ENCODE measurements around the gene SMIM41. TPM values are rescaled to one million over a fixed set of nuclear protein-coding genes. Genes with fewer than 3 reads are reported as not detected.

Gene SMIM41
- polyA plus RNA-seq, 1 donor from 2014 or later = not detected

- no peak overlapping the region for H3K4me2 ChIP-seq (ENCODE audit: low read length)
- H3F3A ChIP-seq (ENCODE audit: insufficient read depth, low read length, poor library complexity, severe bottlenecking) = no peaks in the 10 kb centered on the region
- no peaks in the 10 kb centered on the region for H3K9me3 ChIP-seq (ENCODE audit: low read length)
- no peaks in the 10 kb centered on the region for H3K79me2 ChIP-seq (replicated peaks; ENCODE audit: insufficient read depth, low read length)
- no peak for TF ChIP-seq EP300 (conservative IDR thresholded peaks at IDR 0.05; ENCODE audit: poor library complexity, severe bottlenecking)
- no peak overlapping the region for H3K9ac ChIP-seq (ENCODE audit: low read length)
- H2AFZ ChIP-seq (ENCODE audit: low read depth, low read length) = no peak overlapping the region
- no peak overlapping the region for H3K27ac ChIP-seq (ENCODE audit: low read length)
- H3K4me3 ChIP-seq (ENCODE audit: low read length) = no peak overlapping the region
- no peaks in the 10 kb centered on the region for H3K36me3 ChIP-seq (ENCODE audit: insufficient read depth, low read length)
- no peaks in the 10 kb centered on the region for H3K9me2 ChIP-seq (ENCODE audit: insufficient read depth, low read length)
- no peaks in the 10 kb centered on the region for H3K27me3 ChIP-seq (ENCODE audit: insufficient read depth, low read depth, low read length)
- no peaks in the 10 kb centered on the region for H4K20me1 ChIP-seq (ENCODE audit: insufficient read depth)
Measured at GRCh38 chr12:52035190-52035589, 44.3 kb upstream of the SMIM41 start.

- Histone ChIP-seq H3F3A (ENCODE audit: insufficient read depth, low read length, poor library complexity, severe bottlenecking) (no peaks in the 10 kb centered on the region), H3K27ac (ENCODE audit: low read length) (no peak overlapping the region), H3K4me3 (ENCODE audit: low read length) (no peak overlapping the region), H3K9me2 (ENCODE audit: insufficient read depth, low read length) (no peaks in the 10 kb centered on the region), H3K9ac (ENCODE audit: low read length) (no peak overlapping the region), H2AFZ (ENCODE audit: low read depth, low read length) (no peak overlapping the region), H4K20me1 (ENCODE audit: insufficient read depth) (no peaks in the 10 kb centered on the region), H3K4me2 (ENCODE audit: low read length) (no peak overlapping the region), H3K36me3 (ENCODE audit: insufficient read depth, low read length) (no peaks in the 10 kb centered on the region), H3K27me3 (ENCODE audit: insufficient read depth, low read depth, low read length) (no peaks in the 10 kb centered on the region), H3K9me3 (ENCODE audit: low read length) (no peaks in the 10 kb centered on the region), H3K79me2 (replicated peaks; ENCODE audit: insufficient read depth, low read length) (no peaks in the 10 kb centered on the region)
- TF ChIP-seq SMC3 (conservative IDR thresholded peaks at IDR 0.05; ENCODE audit: poor library complexity) (no peak), RAD21 (conservative IDR thresholded peaks at IDR 0.05) (no peak), EZH2 (IDR thresholded peaks at IDR 0.05; ENCODE audit: borderline replicate concordance, insufficient read depth, low read length, poor library complexity, severe bottlenecking) (no peak), TAF1 (IDR thresholded peaks at IDR 0.05; ENCODE audit: low read depth) (no peak), REST (IDR thresholded peaks at IDR 0.05; ENCODE audit: borderline replicate concordance) (no peak), CTCF (IDR thresholded peaks at IDR 0.05; ENCODE audit: poor library complexity, severe bottlenecking) (no peak), MXI1 (conservative IDR thresholded peaks at IDR 0.05; ENCODE audit: poor library complexity, severe bottlenecking) (no peak), EP300 (conservative IDR thresholded peaks at IDR 0.05; ENCODE audit: poor library complexity, severe bottlenecking) (no peak), POLR2AphosphoS5 (IDR thresholded peaks at IDR 0.05) (no peak)
Measured at GRCh38 chr12:52035926-52036325, 43.6 kb upstream of the SMIM41 start.
